IMR-90 (cell line): Measurements from ENCODE around the gene ABI3BP. TPM values are rescaled to one million over a fixed set of nuclear protein-coding genes. Genes with fewer than 3 reads are reported as not detected.
A peak's percentile ranks its signal among the peaks of the same experiment; 100 is the strongest.

ENCODE experiments used
- ATAC-seq: fragments of 200-7000 bp; cut with Tn5 transposase; 2 replicates; pipeline ENCODE4 v1.9.1; 2020; ENCODE audit warnings: low read depth, mild to moderate bottlenecking, moderate library complexity
- BruUV-seq: library from RNA; stranded (reverse); fragments of 400-500 nt; replicated peaks from 2 replicates; lab custom pipeline; 2021; lab: Mats Ljungman, UMichigan
- CTCF ChIA-PET: fragments of 300-600 bp; formaldehyde crosslinking; extraction: SDS; loops from one replicate; lab custom pipeline; 2021; ENCODE audit warnings: antibody characterized with exemption; lab: Yijun Ruan, JAX
- POLR2A ChIA-PET: fragments of 300-600 bp; sonication (Branson Sonifier 250); formaldehyde crosslinking; loops from one replicate; lab custom pipeline; 2022; ENCODE audit warnings: antibody characterized with exemption; ENCODE audit not compliant: unreplicated experiment; lab: Charles Lee
- DNase-seq: peaks from one replicate; pipeline ENCODE4 v3.0.0; 2013
- H2AFZ ChIP-seq: replicated peaks from 2 replicates; pipeline ENCODE3; 2013; ENCODE audit warnings: low read length, mild to moderate bottlenecking; ENCODE audit not compliant: poor library complexity
- H2AK5ac ChIP-seq: 2 replicates; pipeline ENCODE4 v1.6.1; 2013; ENCODE audit warnings: low read depth, low read length, inconsistent platforms
- H2AK9ac ChIP-seq: replicated peaks from 2 replicates; pipeline ENCODE3; 2013; ENCODE audit warnings: mild to moderate bottlenecking, low read depth, low read length, moderate library complexity; ENCODE audit not compliant: poor library complexity
- H2BK120ac ChIP-seq: 2 replicates; pipeline ENCODE4 v1.6.1; 2013; ENCODE audit warnings: low read depth, low read length, inconsistent platforms
- H2BK15ac ChIP-seq: 3 replicates; pipeline ENCODE4 v1.6.1; 2013; ENCODE audit warnings: low read depth, low read length, inconsistent platforms
- H2BK20ac ChIP-seq: 2 replicates; pipeline ENCODE4 v1.6.1; 2013; ENCODE audit warnings: low read depth, mild to moderate bottlenecking, inconsistent platforms, low read length, moderate library complexity
- H2BK5ac ChIP-seq: 2 replicates; pipeline ENCODE4 v1.6.1; 2013; ENCODE audit warnings: mild to moderate bottlenecking, low read depth, low read length, inconsistent platforms; ENCODE audit not compliant: poor library complexity, severe bottlenecking
- H3K14ac ChIP-seq: replicated peaks from 2 replicates; pipeline ENCODE4 v1.6.1; 2013; ENCODE audit warnings: low read depth, low read length, inconsistent platforms
- H3K18ac ChIP-seq: 2 replicates; pipeline ENCODE4 v1.6.1; 2013; ENCODE audit warnings: low read depth, low read length, control low read depth
- H3K23ac ChIP-seq: 2 replicates; pipeline ENCODE4 v1.6.1; 2013; ENCODE audit warnings: low read depth, low read length, inconsistent platforms
- H3K27ac ChIP-seq: 2 replicates; pipeline ENCODE4 v1.5.1; 2013; ENCODE audit warnings: mild to moderate bottlenecking, control low read depth, low read length; ENCODE audit not compliant: insufficient read depth
- H3K27me3 ChIP-seq: 2 replicates; pipeline ENCODE4 v1.6.1; 2013; ENCODE audit warnings: low read length; ENCODE audit not compliant: control insufficient read depth, insufficient read depth
- H3K36me3 ChIP-seq: 2 replicates; pipeline ENCODE4 v1.6.1; 2013; ENCODE audit warnings: low read length, mixed read lengths; ENCODE audit not compliant: control insufficient read depth, insufficient read depth
- H3K4ac ChIP-seq: 2 replicates; pipeline ENCODE4 v1.6.1; 2013; ENCODE audit warnings: low read depth, low read length, inconsistent platforms
- H3K4me1 ChIP-seq: 2 replicates; pipeline ENCODE4 v1.6.1; 2013; ENCODE audit warnings: low read length, mixed read lengths; ENCODE audit not compliant: control insufficient read depth, insufficient read depth
- H3K4me2 ChIP-seq: 2 replicates; pipeline ENCODE4 v1.6.1; 2013; ENCODE audit warnings: low read depth, mild to moderate bottlenecking, control low read depth, low read length, moderate library complexity
- H3K4me3 ChIP-seq: 2 replicates; pipeline ENCODE4 v1.5.1; 2013; ENCODE audit warnings: low read depth, mild to moderate bottlenecking, control low read depth, low read length, moderate library complexity; ENCODE audit not compliant: insufficient read depth
- H3K56ac ChIP-seq: 2 replicates; pipeline ENCODE4 v1.6.1; 2013; ENCODE audit warnings: low read length, inconsistent platforms; ENCODE audit not compliant: insufficient read depth; ENCODE audit errors: extremely low read depth
- H3K79me1 ChIP-seq, 2 experiments: 2 replicates each; pipeline ENCODE4 v1.6.1; 2013; ENCODE audit warnings: low read length in 2 of 2, inconsistent platforms in 1 of 2, low read depth in 1 of 2
- H3K9ac ChIP-seq: 2 replicates; pipeline ENCODE4 v1.6.1; 2013; ENCODE audit warnings: low read depth, low read length, control low read depth
- H3K9me1 ChIP-seq: 2 replicates; pipeline ENCODE4 v1.6.1; 2013; ENCODE audit warnings: low read length, inconsistent platforms; ENCODE audit not compliant: insufficient read depth
- H3K9me3 ChIP-seq: 2 replicates; pipeline ENCODE4 v1.6.1; 2013; ENCODE audit warnings: low read length; ENCODE audit not compliant: control insufficient read depth, insufficient read depth
- H4K20me1 ChIP-seq: 2 replicates; pipeline ENCODE4 v1.6.1; 2013; ENCODE audit warnings: low read length, inconsistent platforms; ENCODE audit not compliant: insufficient read depth
- H4K5ac ChIP-seq: 2 replicates; pipeline ENCODE4 v1.6.1; 2013; ENCODE audit warnings: mild to moderate bottlenecking, low read depth, low read length, control low read depth
- H4K8ac ChIP-seq, 2 experiments: 2 replicates each; pipeline ENCODE4 v1.6.1; 2013; ENCODE audit warnings: low read depth in 2 of 2, low read length in 2 of 2, control low read depth in 1 of 2, inconsistent platforms in 1 of 2
- H4K91ac ChIP-seq: 2 replicates; pipeline ENCODE4 v1.6.1; 2013; ENCODE audit warnings: low read depth, low read length, inconsistent platforms; ENCODE audit not compliant: insufficient read depth
- BHLHE40 ChIP-seq: fragments of 150-350 bp; IDR thresholded peaks from 2 replicates; pipeline ENCODE4 v1.6.1; 2016; ENCODE audit warnings: mild to moderate bottlenecking, low read depth, low read length
- CEBPB ChIP-seq: IDR thresholded peaks from 2 replicates; pipeline ENCODE4 v1.6.1; 2012; ENCODE audit warnings: low read depth, low read length, improper control_type of control experiment
- CHD1 ChIP-seq: IDR thresholded peaks from 2 replicates; pipeline ENCODE4 v1.6.1; 2012; ENCODE audit warnings: low read depth, low read length, improper control_type of control experiment
- CTCF ChIP-seq: conservative IDR thresholded peaks from 2 replicates; pipeline ENCODE4 v1.5.1; 2012; ENCODE audit warnings: mild to moderate bottlenecking, low read depth, low read length, improper control_type of control experiment
- ELK1 ChIP-seq: fragments of 150-350 bp; IDR thresholded peaks from 2 replicates; pipeline ENCODE4 v1.6.1; 2016; ENCODE audit warnings: low read depth, mild to moderate bottlenecking, low read length, moderate library complexity, borderline replicate concordance
- FOS ChIP-seq: fragments of 150-350 bp; IDR thresholded peaks from 2 replicates; pipeline ENCODE4 v1.6.1; 2016; ENCODE audit warnings: low read depth, low read length
- MAFK ChIP-seq: IDR thresholded peaks from 2 replicates; pipeline ENCODE4 v1.6.1; 2012; ENCODE audit warnings: low read depth, low read length, improper control_type of control experiment
- MAZ ChIP-seq: IDR thresholded peaks from 2 replicates; pipeline ENCODE4 v1.6.1; 2012; ENCODE audit warnings: low read depth, mild to moderate bottlenecking, low read length, improper control_type of control experiment, moderate library complexity, borderline replicate concordance
- MXI1 ChIP-seq: IDR thresholded peaks from 2 replicates; pipeline ENCODE4 v1.6.1; 2012; ENCODE audit warnings: low read depth, mild to moderate bottlenecking, low read length, moderate library complexity, borderline replicate concordance
- POLR2A ChIP-seq: IDR thresholded peaks from 2 replicates; pipeline ENCODE4 v1.6.1; 2012; ENCODE audit warnings: mild to moderate bottlenecking, low read depth, low read length
- RAD21 ChIP-seq: IDR thresholded peaks from 2 replicates; pipeline ENCODE4 v1.6.1; 2012; ENCODE audit warnings: low read length, improper control_type of control experiment
- RCOR1 ChIP-seq: IDR thresholded peaks from 2 replicates; pipeline ENCODE4 v1.6.1; 2012; ENCODE audit warnings: mild to moderate bottlenecking, low read length, improper control_type of control experiment; ENCODE audit not compliant: insufficient replicate concordance
- RFX5 ChIP-seq: IDR thresholded peaks from 2 replicates; pipeline ENCODE4 v1.8.0; 2012; ENCODE audit warnings: low read depth, mild to moderate bottlenecking, low read length, moderate library complexity
- SMC3 ChIP-seq: fragments of 150-350 bp; IDR thresholded peaks from 2 replicates; pipeline ENCODE4 v1.6.1; 2016; ENCODE audit warnings: low read depth, mild to moderate bottlenecking, antibody characterized with exemption, low read length, moderate library complexity
- USF2 ChIP-seq: fragments of 150-350 bp; IDR thresholded peaks from 2 replicates; pipeline ENCODE4 v1.6.1; 2017; ENCODE audit warnings: mild to moderate bottlenecking, antibody characterized with exemption, low read length, low read depth
- WGBS, 2 experiments: methylation state at CpG; one replicate each; pipeline versions ENCODE4 v1.1.5 to v1.1.7; 2013; ENCODE audit warnings: missing lambda C conversion rate in 2 of 2; ENCODE audit not compliant: insufficient read length in 1 of 2; ENCODE audit errors: extremely low coverage in 2 of 2; 5-methylcytosine and 5-hydroxymethylcytosine counted together
- dilution Hi-C: fragments of 300-500 bp; cut with HindIII; formaldehyde crosslinking; loops from one replicate; pipeline ENCODE4 v1.14.3; 2018; ENCODE audit warnings: low sequenced_read_pairs; ENCODE audit not compliant: unreplicated experiment
- in situ Hi-C: fragments of 300-500 bp; cut with MboI; formaldehyde crosslinking; loops from 3 replicates; pipeline ENCODE4 v1.14.3; 2019; ENCODE audit warnings: low sequenced_read_pairs, inconsistent platforms, mixed read lengths
- intact Hi-C: fragments of 100-400 bp; cut with micrococcal nuclease; formaldehyde crosslinking; loops from 2 replicates; pipeline ENCODE4 v1.10.0; 2022
- polyA plus RNA-seq, 3 experiments: library from polyadenylated mRNA; depleted of rRNA; stranded (reverse); fragments of >200 nt; gene quantifications; 2 replicates each; pipeline ENCODE4 v1.2.3, GENCODE V29; 2012; ENCODE audit warnings: low replicate concordance in 1 of 3
- total RNA-seq: library from RNA; depleted of rRNA; stranded (reverse); fragments of >200 nt; gene quantifications from 2 replicates; pipeline ENCODE4 v1.2.3, GENCODE V29; 2012

The ABI3BP gene
- total and polyA plus RNA-seq, 2 of the 4 experiments (the other 2 are of a cell fraction), result 3.0 to 26.7 TPM

GRCh38 chr3:100761211-100761942 lies 231.8 kb downstream of the ABI3BP start:
- in situ Hi-C loops (no loop called here), dilution Hi-C loops (no loop called here), intact Hi-C loops (loop anchor here (5.0 kb wide), 1 partner anchor 36 kb away; no protein-coding TSS in a partner anchor)
- Histone ChIP-seq H2BK5ac (no peak overlapping the region), H3K4me2 (no peak overlapping the region), H3K27me3 (no peaks in the 10 kb centered on the region), H3K36me3 (0 out of 2 replicates have a peak, but pooled peaks cover 1% of the 10 kb centered on the region), H2AK9ac (no peak overlapping the region), H3K56ac (no peak overlapping the region), H2AFZ (no peak overlapping the region), H2AK5ac (no peak overlapping the region), H2BK15ac (no peak overlapping the region), H3K4me1 (no peaks in the 10 kb centered on the region), H2BK120ac (no peak overlapping the region), H4K8ac (no peak overlapping the region), H4K20me1 (no peaks in the 10 kb centered on the region), H3K9me1 (no peaks in the 10 kb centered on the region), H4K5ac (no peak overlapping the region), H3K4ac (no peak overlapping the region), H3K27ac (no peak overlapping the region), H4K91ac (no peak overlapping the region), H3K23ac (no peak overlapping the region), H3K14ac (no peak overlapping the region), H3K9ac (no peak overlapping the region), H3K79me1 (no peaks in the 10 kb centered on the region), H3K9me3 (no peaks in the 10 kb centered on the region), H2BK20ac (no peak overlapping the region), H3K4me3 (no peak overlapping the region), H3K18ac (no peak overlapping the region)
- peak; percentile 37; the same call in 1 of the 2 replicates for ATAC-seq
- no CpG with 5 or more reads among the region's 1 CpG for WGBS, 2 experiments
- BruUV-seq, result no TSS peak
- no peak for DNase-seq
- ChIA-PET POLR2A (no interaction called here), CTCF (interaction anchor here (0.8 kb wide), 1 partner anchor 15 kb away, joined by 3 read pairs; no protein-coding TSS in a partner anchor)
- no peak for TF ChIP-seq MAZ
- TF ChIP-seq FOS, result no peak
- TF ChIP-seq RAD21, result no peak
- TF ChIP-seq MXI1, result no peak
- TF ChIP-seq CTCF, result no peak
- TF ChIP-seq RCOR1, result no peak
- TF ChIP-seq BHLHE40, result no peak
- TF ChIP-seq USF2, result no peak
- TF ChIP-seq RFX5, result no peak
- no peak for TF ChIP-seq CEBPB
- no peak for TF ChIP-seq MAFK
- no peak for TF ChIP-seq ELK1
- TF ChIP-seq POLR2A, result no peak
- TF ChIP-seq CHD1, result no peak
- no peak for TF ChIP-seq SMC3
